ENCODE data around the gene ARHGEF7. TPM values are rescaled to one million over a fixed set of nuclear protein-coding genes. Genes with fewer than 3 reads are reported as not detected.

Gene ARHGEF7
- total and polyA plus RNA-seq, 8 donors = 11.6 to 126 (median 49.7) TPM

GRCh38 chr13:111225810-111226546 is 110.9 kb downstream of the ARHGEF7 start:
- DNase-seq = no peak
- Histone ChIP-seq H3K36me3 (peaks cover 5 to 35% (median 19%) of the 10 kb centered on the region in 4 donors), H3K4me1 (peaks cover 0 to 11% (median 3%) of the 10 kb centered on the region in 4 donors), H3K9me3 (no peaks in the 10 kb centered on the region), H3K27ac (no peak overlapping the region), H3K4me3 (no peak overlapping the region), H3K27me3 (no peaks in the 10 kb centered on the region)
- intact Hi-C loops (cut with DNase I; ENCODE audit: low total_unique reads) = loop anchor here (10.0 kb wide), 1 partner anchor 71 kb away; no protein-coding TSS in a partner anchor
- no peak for TF ChIP-seq POLR2AphosphoS5 (IDR thresholded peaks at IDR 0.05)
- WGBS, 5 donors = 72 to 86% (median 80%) methylated on average over 7 of the region's 7 CpGs

- peaks cover 5 to 35% (median 19%) of the 10 kb centered on the region in 4 donors for H3K36me3 ChIP-seq
- H3K27ac ChIP-seq = no peak overlapping the region
- H3K4me1 ChIP-seq = peaks cover 0 to 12% (median 5%) of the 10 kb centered on the region in 4 donors
- no peak overlapping the region for H3K4me3 ChIP-seq
- WGBS, 5 donors = 71 to 83% (median 75%) methylated on average over 2 of the region's 2 CpGs
- TF ChIP-seq POLR2AphosphoS5 (IDR thresholded peaks at IDR 0.05) = no peak
- intact Hi-C loops (cut with DNase I; ENCODE audit: low total_unique reads) = loop anchor here (10.0 kb wide), 1 partner anchor 73 kb away; no protein-coding TSS in a partner anchor
- H3K9me3 ChIP-seq = no peaks in the 10 kb centered on the region
- H3K27me3 ChIP-seq = no peaks in the 10 kb centered on the region
- DNase-seq = no peak
Observed at GRCh38 chr13:111227405-111227804, 112.3 kb downstream of the ARHGEF7 start.

- intact Hi-C loops (cut with DNase I; ENCODE audit: low total_unique reads) = loop anchor here (10.0 kb wide), 1 partner anchor 74 kb away; no protein-coding TSS in a partner anchor
- peaks cover 0 to 15% (median 6%) of the 10 kb centered on the region in 4 donors for H3K4me1 ChIP-seq
- 89 to 94% (median 92%) methylated on average over 27 of the region's 27 CpGs for WGBS, 5 donors
Observed at GRCh38 chr13:111228262-111229144, 113.4 kb downstream of the ARHGEF7 start.

GRCh38 chr13:111230385-111230930 is 115.3 kb downstream of the ARHGEF7 start:
- Histone ChIP-seq H3K4me1 (peaks cover 0 to 9% (median 6%) of the 10 kb centered on the region in 4 donors), H3K27me3 (no peaks in the 10 kb centered on the region), H3K36me3 (peaks cover 19 to 61% (median 41%) of the 10 kb centered on the region in 4 donors), H3K27ac (no peak overlapping the region), H3K4me3 (no peak overlapping the region), H3K9me3 (no peaks in the 10 kb centered on the region)
- intact Hi-C loops (cut with DNase I; ENCODE audit: low total_unique reads) = no loop called here
- TF ChIP-seq CTCF (IDR thresholded peaks at IDR 0.05) (no peak), POLR2A (IDR thresholded peaks at IDR 0.05) (no peak), POLR2AphosphoS5 (IDR thresholded peaks at IDR 0.05) (no peak), EP300 (IDR thresholded peaks at IDR 0.05) (no peak)
- no peak for DNase-seq
- WGBS, 5 donors = 81 to 92% (median 82%) methylated on average over 10 of the region's 10 CpGs

More at GRCh38 chr13:111228262-111229144, 113.4 kb downstream of the ARHGEF7 start:
- Histone ChIP-seq H3K27ac (no peak overlapping the region), H3K4me3 (no peak overlapping the region), H3K36me3 (peaks cover 8 to 45% (median 24%) of the 10 kb centered on the region in 4 donors), H3K9me3 (no peaks in the 10 kb centered on the region), H3K27me3 (no peaks in the 10 kb centered on the region)
- TF ChIP-seq EP300 (IDR thresholded peaks at IDR 0.05) (no peak), CTCF (IDR thresholded peaks at IDR 0.05) (no peak), POLR2A (IDR thresholded peaks at IDR 0.05) (no peak), POLR2AphosphoS5 (IDR thresholded peaks at IDR 0.05) (no peak)
- no peak for DNase-seq

- intact Hi-C loops (cut with DNase I; ENCODE audit: low total_unique reads) = no loop called here
- WGBS, 5 donors = 89 to 95% (median 94%) methylated on average over 7 of the region's 7 CpGs
- no peaks in the 10 kb centered on the region for H3K9me3 ChIP-seq
- no peak for DNase-seq
- no peaks in the 10 kb centered on the region for H3K27me3 ChIP-seq
- no peak overlapping the region for H3K27ac ChIP-seq
- no peak overlapping the region for H3K4me3 ChIP-seq
- H3K36me3 ChIP-seq = peaks cover 19 to 59% (median 52%) of the 10 kb centered on the region in 4 donors
- peaks cover 0 to 9% (median 6%) of the 10 kb centered on the region in 4 donors for H3K4me1 ChIP-seq
- TF ChIP-seq EP300 (IDR thresholded peaks at IDR 0.05) (no peak), POLR2A (IDR thresholded peaks at IDR 0.05) (no peak), POLR2AphosphoS5 (IDR thresholded peaks at IDR 0.05) (no peak), CTCF (IDR thresholded peaks at IDR 0.05) (no peak)
Observed at GRCh38 chr13:111232191-111232590, 117.1 kb downstream of the ARHGEF7 start.

Data from stomach (tissue), 9 donors.